ENCODE results near the gene SCN5A. TPM values are rescaled to one million over a fixed set of nuclear protein-coding genes. Genes with fewer than 3 reads are reported as not detected.

The SCN5A gene
- total RNA-seq, 1 experiment from 2014 or later, result not detected

- H3K27me3 Mint-ChIP-seq (ENCODE audit: insufficient read depth, unreplicated experiment), result peaks cover 30% of the 10 kb centered on the region
- ChIA-PET CTCF (interaction anchor here (0.6 to 7.7 kb wide), 7 partner anchors 11 to 634 kb away, joined by 3 to 239 read pairs (median 7); no protein-coding TSS in a partner anchor), POLR2A (no interaction called here)
- no peak overlapping the region for H3K27ac Mint-ChIP-seq (ENCODE audit: low read depth, unreplicated experiment)
- BruUV-seq (replicated peaks), result no TSS peak
- H3K4me1 Mint-ChIP-seq (ENCODE audit: insufficient read depth, unreplicated experiment), result no peaks in the 10 kb centered on the region
- no peaks in the 10 kb centered on the region for H3K36me3 Mint-ChIP-seq (ENCODE audit: insufficient read depth, unreplicated experiment)
- DNase-seq (ENCODE audit: unreplicated experiment), result no peak
- peaks cover 3% of the 10 kb centered on the region for H3K9me3 Mint-ChIP-seq (ENCODE audit: unreplicated experiment)
- intact Hi-C loops (cut with micrococcal nuclease), result loop anchor here (10.0 kb wide), 1 partner anchor 347 kb away; no protein-coding TSS in a partner anchor
- H3K4me3 Mint-ChIP-seq (ENCODE audit: unreplicated experiment), result no peak overlapping the region
- TF ChIP-seq CTCF (IDR thresholded peaks at IDR 0.05; ENCODE audit: unreplicated experiment), result no peak
These were observed 7.9 kb upstream of the SCN5A start for GRCh38 chr3:38657369-38657768.

- H3K4me1 Mint-ChIP-seq (ENCODE audit: insufficient read depth, unreplicated experiment), result no peaks in the 10 kb centered on the region
- intact Hi-C loops (cut with micrococcal nuclease), result loop anchor here (1.0 to 10.0 kb wide), 3 partner anchors 135 to 349 kb away; partner anchors contain the start of gene EXOG
- no TSS peak for BruUV-seq (replicated peaks)
- peaks cover 7% of the 10 kb centered on the region for H3K9me3 Mint-ChIP-seq (ENCODE audit: unreplicated experiment)
- no peak overlapping the region for H3K4me3 Mint-ChIP-seq (ENCODE audit: unreplicated experiment)
- DNase-seq (ENCODE audit: unreplicated experiment), result peak; percentile 53
- H3K27me3 Mint-ChIP-seq (ENCODE audit: insufficient read depth, unreplicated experiment), result peaks cover 30% of the 10 kb centered on the region
- CTCF ChIA-PET, result interaction anchor here (0.6 to 7.7 kb wide), 25 partner anchors 9 to 938 kb away, joined by 3 to 239 read pairs (median 4); partner anchors contain the start of gene EXOG
- no peaks in the 10 kb centered on the region for H3K36me3 Mint-ChIP-seq (ENCODE audit: insufficient read depth, unreplicated experiment)
- POLR2A ChIA-PET, result interaction anchor here (0.8 kb wide), 1 partner anchor 14 kb away, joined by 3 read pairs; no protein-coding TSS in a partner anchor
- H3K27ac Mint-ChIP-seq (ENCODE audit: low read depth, unreplicated experiment), result no peak overlapping the region
- TF ChIP-seq CTCF (IDR thresholded peaks at IDR 0.05; ENCODE audit: unreplicated experiment), result peak; percentile 49
These were observed 6.3 kb upstream of the SCN5A start for GRCh38 chr3:38655708-38656300.

- intact Hi-C loops (cut with micrococcal nuclease), result loop anchor here (10.0 kb wide), 1 partner anchor 351 kb away; no protein-coding TSS in a partner anchor
These were observed 4.4 kb upstream of the SCN5A start for GRCh38 chr3:38653685-38654537.

More at GRCh38 chr3:38653685-38654537, 4.4 kb upstream of the SCN5A start:
- Mint-ChIP-seq H3K4me1 (ENCODE audit: insufficient read depth, unreplicated experiment) (no peaks in the 10 kb centered on the region), H3K36me3 (ENCODE audit: insufficient read depth, unreplicated experiment) (no peaks in the 10 kb centered on the region), H3K4me3 (ENCODE audit: unreplicated experiment) (no peak overlapping the region), H3K27me3 (ENCODE audit: insufficient read depth, unreplicated experiment) (peaks cover 21% of the 10 kb centered on the region), H3K27ac (ENCODE audit: low read depth, unreplicated experiment) (no peak overlapping the region), H3K9me3 (ENCODE audit: unreplicated experiment) (peaks cover 7% of the 10 kb centered on the region)
- ChIA-PET CTCF (interaction anchor here (0.6 to 7.7 kb wide), 7 partner anchors 7 to 393 kb away, joined by 3 to 239 read pairs (median 5); no protein-coding TSS in a partner anchor), POLR2A (no interaction called here)
- TF ChIP-seq CTCF (IDR thresholded peaks at IDR 0.05; ENCODE audit: unreplicated experiment), result no peak
- no TSS peak for BruUV-seq (replicated peaks)
- DNase-seq (ENCODE audit: unreplicated experiment), result no peak

Data from MCF 10A (cell line).